K562 (cell line): Measurements from ENCODE around the gene CERS2. TPM values are rescaled to one million over a fixed set of nuclear protein-coding genes. Genes with fewer than 3 reads are reported as not detected.
A peak's percentile ranks its signal among the peaks of the same experiment; 100 is the strongest.

ENCODE experiments used
- BCOR ChIP-seq: fragments of 450-650 bp; IDR thresholded peaks from 2 replicates; pipeline ENCODE4 v1.6.1; 2016
- CBFA2T2 ChIP-seq: fragments of 450-650 bp; conservative IDR thresholded peaks from 2 replicates; pipeline ENCODE4 v1.6.1; 2017; ENCODE audit warnings: mild to moderate bottlenecking
- DNMT1 ChIP-seq: fragments of 450-650 bp; IDR thresholded peaks from 2 replicates; pipeline ENCODE4 v1.6.1; 2016; ENCODE audit warnings: antibody characterized with exemption, mild to moderate bottlenecking
- ERF ChIP-seq: fragments of 450-650 bp; formaldehyde crosslinking; IDR thresholded peaks from 2 replicates; pipeline ENCODE4 v1.4.0; 2020; ENCODE audit warnings: mild to moderate bottlenecking, mixed read lengths
- ETV5 ChIP-seq: sonication (generic); formaldehyde crosslinking; IDR thresholded peaks from 2 replicates; pipeline ENCODE4 v1.4.0; 2020; ENCODE audit warnings: low read depth, mild to moderate bottlenecking, missing genetic modification reagents
- HNRNPL ChIP-seq: fragments of 200-400 bp; formaldehyde crosslinking; IDR thresholded peaks from 2 replicates; pipeline ENCODE4 v1.6.1; 2017; ENCODE audit warnings: low read depth, mild to moderate bottlenecking, low read length
- L3MBTL2 ChIP-seq: fragments of 450-650 bp; IDR thresholded peaks from 2 replicates; pipeline ENCODE4 v1.6.1; 2016; ENCODE audit warnings: mild to moderate bottlenecking, moderate library complexity
- LCOR ChIP-seq: sonication (generic); formaldehyde crosslinking; IDR thresholded peaks from 2 replicates; pipeline ENCODE4 v1.8.0; 2022; ENCODE audit warnings: mild to moderate bottlenecking, missing genetic modification reagents
- MAFF ChIP-seq: IDR thresholded peaks from 2 replicates; pipeline ENCODE4 v1.6.1; 2012; ENCODE audit warnings: low read length, improper control_type of control experiment
- NELFE ChIP-seq: IDR thresholded peaks from 2 replicates; pipeline ENCODE4 v1.6.1; 2011; ENCODE audit warnings: mild to moderate bottlenecking; ENCODE audit not compliant: insufficient read depth, insufficient read length
- PHB ChIP-seq: fragments of 250-450 bp; sonication (Bioruptor Pico); IDR thresholded peaks from 2 replicates; pipeline ENCODE4 v1.5.0; 2021
- POU5F1 ChIP-seq: fragments of 150-350 bp; IDR thresholded peaks from 2 replicates; pipeline ENCODE4 v1.6.1; 2014; ENCODE audit warnings: borderline replicate concordance, low read length, low read depth, mild to moderate bottlenecking; ENCODE audit not compliant: partially characterized antibody
- RBBP5 ChIP-seq: fragments of 200-600 bp; sonication (generic); IDR thresholded peaks from 2 replicates; pipeline ENCODE4 v1.6.1; 2012; ENCODE audit warnings: borderline replicate concordance, mild to moderate bottlenecking, low read length, control low read depth, inconsistent platforms; ENCODE audit not compliant: insufficient read depth, poor library complexity, severe bottlenecking
- RBM17 ChIP-seq: fragments of 200-400 bp; formaldehyde crosslinking; IDR thresholded peaks from 2 replicates; pipeline ENCODE4 v1.6.1; 2017; ENCODE audit warnings: low read depth, mild to moderate bottlenecking, low read length, borderline replicate concordance
- SIN3B ChIP-seq: fragments of 450-650 bp; IDR thresholded peaks from 2 replicates; pipeline ENCODE4 v1.6.1; 2017; ENCODE audit warnings: low read depth, mild to moderate bottlenecking, moderate library complexity
- STAT5B ChIP-seq: fragments of 250-450 bp; sonication (Bioruptor Pico); IDR thresholded peaks from 2 replicates; pipeline ENCODE4 v1.8.0; 2021; ENCODE audit warnings: mild to moderate bottlenecking, inconsistent platforms
- THRA ChIP-seq: fragments of 450-650 bp; IDR thresholded peaks from 2 replicates; pipeline ENCODE4 v1.6.1; 2017; ENCODE audit warnings: mild to moderate bottlenecking, moderate library complexity
- THRB ChIP-seq: fragments of 450-650 bp; formaldehyde crosslinking; conservative IDR thresholded peaks from 2 replicates; pipeline ENCODE4 v1.4.0; 2022; ENCODE audit warnings: mild to moderate bottlenecking, missing genetic modification characterization
- ZNF124 ChIP-seq: sonication (generic); formaldehyde crosslinking; IDR thresholded peaks from 2 replicates; pipeline ENCODE4 v1.8.1; 2022; ENCODE audit warnings: missing genetic modification reagents
- ZNF175 ChIP-seq: fragments of 200-800 bp; sonication (Bioruptor generic); IDR thresholded peaks from 2 replicates; pipeline ENCODE4 v1.6.1; 2016; ENCODE audit warnings: low read depth, mild to moderate bottlenecking, missing genetic modification characterization, missing compliant biosample characterization
- ZNF282 ChIP-seq: sonication (generic); formaldehyde crosslinking; IDR thresholded peaks from 2 replicates; pipeline ENCODE4 v1.8.1; 2023; ENCODE audit warnings: missing genetic modification reagents
- ZNF512 ChIP-seq: IDR thresholded peaks from 2 replicates; pipeline ENCODE4 v1.6.1; 2016; ENCODE audit warnings: missing genetic modification characterization, missing compliant biosample characterization
- ZNF57 ChIP-seq: fragments of 450-650 bp; formaldehyde crosslinking; IDR thresholded peaks from 2 replicates; pipeline ENCODE4 v1.4.0; 2020; ENCODE audit warnings: mild to moderate bottlenecking, moderate library complexity
- ZNF655 ChIP-seq: fragments of 250-450 bp; sonication (Bioruptor Pico); IDR thresholded peaks from 2 replicates; pipeline ENCODE4 v1.5.0; 2021
- ZNF699 ChIP-seq: fragments of 250-450 bp; sonication (Bioruptor Pico); IDR thresholded peaks from 2 replicates; pipeline ENCODE4 v1.8.0; 2021; ENCODE audit warnings: mild to moderate bottlenecking, moderate library complexity; ENCODE audit not compliant: insufficient replicate concordance
- polyA plus RNA-seq, 8 experiments: library from polyadenylated mRNA; depleted of rRNA in 4 of 8; stranded (reverse) in 5 of 8; unstranded in 3 of 8; fragments of >200 nt; fragmentation: Nextera tagmentation in 2 of 8; fragmentation: Illumina TruSeq in 1 of 8; extraction: Ambion mirVana in 2 of 8; extraction: Trizol in 1 of 8; gene quantifications; 2 replicates each; pipeline versions ENCODE4 v1.2.1 to v1.2.3, GENCODE V29; 2011 to 2014; ENCODE audit warnings: inconsistent platforms in 1 of 8, missing spikeins in 1 of 8
- total RNA-seq, 7 experiments: library from RNA; depleted of rRNA in 6 of 7; stranded (reverse); fragments of >200 nt in 6 of 7; fragmentation: Illumina TruSeq in 2 of 7; extraction: Trizol in 2 of 7; gene quantifications; 2 replicates each; pipeline versions ENCODE4 v1.2.1 to v1.2.3, GENCODE V29; 2011 to 2021; ENCODE audit warnings: low replicate concordance in 1 of 7

Gene CERS2
- total and polyA plus RNA-seq, 9 of the 15 experiments (the other 6 are each of a cell fraction or from before 2014, with no cell fraction given), result 23.4 to 295 (median 132) TPM

GRCh38 chr1:150976879-150977694 is 2.5 kb upstream of the CERS2 start (continued):
- TF ChIP-seq ZNF512 (no peak), NELFE (no peak), DNMT1 (no peak), ZNF655 (CRISPR knock-in tag) (no peak), ERF (CRISPR knock-in tag) (peak; percentile 30; the same call in 1 of the 2 replicates), ETV5 (peak; percentile 82), ZNF57 (CRISPR knock-in tag) (no peak), MAFF (no peak), BCOR (peak; percentile 77), LCOR (CRISPR knock-in tag) (peak; percentile 82), ZNF699 (CRISPR knock-in tag) (no peak), RBBP5 (peak; percentile 91), POU5F1 (no peak), HNRNPL (peak; percentile 62; the same call in 1 of the 2 replicates), SIN3B (no peak), THRB (no peak), ZNF124 (CRISPR knock-in tag) (no peak), STAT5B (CRISPR knock-in tag) (no peak), L3MBTL2 (peak; percentile 38), ZNF282 (CRISPR knock-in tag) (no peak), ZNF175 (CRISPR knock-in tag) (no peak; the same call in 1 of the 2 replicates), THRA (no peak), CBFA2T2 (peak; percentile 89), PHB (CRISPR knock-in tag) (no peak), RBM17 (no peak)
